Measurements from ENCODE around the gene IGF2BP3.

Gene IGF2BP3

DNA sequence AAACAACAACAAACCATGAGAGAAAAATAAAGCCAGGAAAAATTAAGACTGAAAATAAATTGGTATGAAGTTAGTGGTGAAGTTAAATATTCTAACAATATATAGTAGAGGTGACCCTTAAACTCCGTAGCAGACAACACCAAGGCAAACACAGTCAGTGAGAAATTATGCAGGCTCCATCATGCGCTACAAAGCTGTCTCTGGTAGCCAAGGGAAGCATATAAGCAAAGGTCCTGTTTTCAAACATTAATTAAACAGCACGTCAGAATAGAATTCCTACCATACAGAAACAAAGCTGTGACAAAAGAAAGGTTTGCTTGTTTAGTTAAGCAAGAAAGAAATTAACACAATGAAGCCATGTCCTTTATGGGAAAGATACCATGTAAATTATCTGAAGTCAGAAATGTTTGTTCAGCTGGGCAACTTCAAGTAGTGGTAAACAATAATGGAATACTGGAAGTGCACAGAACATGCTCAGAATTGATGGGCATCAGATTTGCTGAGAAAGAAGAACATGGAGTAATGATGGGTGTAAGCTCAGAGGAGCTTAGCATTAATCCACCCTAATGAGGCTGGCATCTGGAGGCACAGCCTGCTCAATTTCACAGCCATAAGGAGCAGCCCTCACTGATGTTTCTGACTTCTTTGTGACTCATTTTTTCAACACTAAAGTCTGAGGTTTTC is 75.7 kb downstream of the IGF2BP3 start:
- no peak for DNase-seq (ENCODE audit: low read depth, low spot score)
- H3K4me3 ChIP-seq (ENCODE audit: low read length) = no peak overlapping the region

DNA sequence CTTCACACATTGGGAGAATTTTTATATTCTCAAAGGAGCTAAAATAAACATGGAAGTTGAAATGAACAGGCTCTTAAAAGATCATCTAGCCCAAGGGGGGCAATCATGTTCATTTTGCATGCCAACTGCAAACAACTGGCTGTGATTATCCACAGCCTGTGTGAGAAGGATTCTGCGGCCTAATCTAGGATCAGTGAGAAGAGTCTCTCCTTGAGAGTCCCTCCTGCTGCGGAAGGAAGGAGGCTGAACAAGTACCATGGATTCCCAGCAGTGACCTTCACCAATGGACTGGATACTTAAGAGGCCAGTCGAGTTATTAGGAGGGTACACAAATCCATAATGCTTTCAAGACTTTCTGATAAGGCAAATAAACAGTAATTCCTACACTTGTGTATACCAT is 76.7 kb downstream of the IGF2BP3 start:
- DNase-seq (ENCODE audit: low read depth, low spot score) = no peak
- no peak overlapping the region for H3K4me3 ChIP-seq (ENCODE audit: low read length)

DNA sequence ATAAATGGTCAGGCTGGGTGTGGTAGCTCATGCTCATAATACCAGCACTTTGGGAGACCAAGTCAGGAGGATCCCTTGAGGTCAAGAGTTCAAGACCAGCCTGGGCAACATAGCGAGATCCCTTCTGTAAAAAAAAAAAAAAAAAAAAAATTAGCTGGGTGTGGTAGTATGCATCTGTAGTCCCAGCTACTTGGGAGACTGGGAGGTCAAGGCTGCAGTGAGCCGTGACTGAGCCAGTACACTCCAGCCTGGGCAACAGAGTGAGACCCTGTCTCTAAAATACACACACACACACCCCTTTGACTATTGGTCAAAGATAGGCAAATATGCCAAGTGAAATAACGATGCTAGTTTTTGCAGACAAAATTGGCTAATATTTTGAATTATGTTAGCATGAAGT is 80.6 kb downstream of the IGF2BP3 start:
- H3K4me3 ChIP-seq (ENCODE audit: low read length) = no peak overlapping the region
- DNase-seq (ENCODE audit: low read depth, low spot score) = no peak

DNA sequence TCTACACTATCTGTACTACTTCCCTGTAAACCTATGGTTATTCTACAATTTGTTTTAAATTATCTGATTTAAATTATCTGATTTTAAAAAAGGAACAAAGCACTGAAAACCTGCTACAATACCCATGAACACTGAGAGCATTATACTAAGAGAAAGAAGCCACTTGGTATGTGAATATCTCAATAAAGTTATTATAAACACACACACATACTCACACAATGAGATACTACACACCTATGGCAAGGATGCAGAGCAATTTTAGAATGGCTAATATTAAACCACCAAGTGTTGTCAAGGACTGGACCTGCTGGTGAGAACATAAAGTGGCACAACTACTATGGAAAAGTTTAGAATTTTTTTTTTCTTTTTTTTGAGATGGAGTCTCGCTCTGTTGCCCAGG is 82.7 kb downstream of the IGF2BP3 start:
- H3K4me3 ChIP-seq (ENCODE audit: low read length) = no peak overlapping the region
- no peak for DNase-seq (ENCODE audit: low read depth, low spot score)

DNA sequence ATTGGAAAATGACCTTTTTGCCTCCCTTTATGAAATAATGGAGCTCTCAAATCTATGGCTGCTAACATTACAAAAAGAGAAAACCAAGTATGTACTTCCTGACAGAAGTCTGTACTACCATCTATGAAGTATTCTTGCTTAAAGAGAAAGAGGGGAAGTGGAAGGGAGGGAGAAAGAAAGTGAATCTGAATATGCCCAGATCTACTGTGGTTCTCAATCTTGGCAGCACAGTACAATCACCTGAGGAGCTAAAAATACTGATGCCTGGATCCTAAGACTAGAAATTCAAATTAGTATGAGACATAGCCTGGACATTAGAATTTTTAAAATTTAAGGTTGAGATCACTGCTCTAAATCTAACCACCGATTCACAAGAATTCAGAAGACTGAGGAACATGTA is 85.2 kb downstream of the IGF2BP3 start:
- H3K4me3 ChIP-seq (ENCODE audit: low read length) = no peak overlapping the region
- no peak for DNase-seq (ENCODE audit: low read depth, low spot score)

DNA sequence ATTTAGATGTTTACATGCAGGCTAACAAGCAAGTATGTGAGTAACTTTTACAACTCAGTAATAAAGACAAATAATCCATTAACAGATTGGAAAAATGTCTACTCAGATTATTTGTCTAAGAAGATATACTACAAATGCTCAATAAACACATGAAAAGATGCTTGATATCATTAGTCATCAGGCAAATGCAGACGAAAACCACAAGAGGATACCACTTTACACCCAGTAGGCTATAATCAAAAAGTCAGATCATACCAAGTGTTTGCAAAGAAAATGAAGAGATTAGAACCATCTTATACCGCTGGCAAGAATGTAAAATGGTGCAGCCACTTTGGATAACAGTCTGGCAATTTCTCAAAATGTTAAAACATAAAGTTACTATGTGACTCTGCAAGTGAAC is 87.1 kb downstream of the IGF2BP3 start:
- peak; percentile 37 for DNase-seq (ENCODE audit: low read depth, low spot score)
- H3K4me3 ChIP-seq (ENCODE audit: low read length) = no peak overlapping the region

DNA sequence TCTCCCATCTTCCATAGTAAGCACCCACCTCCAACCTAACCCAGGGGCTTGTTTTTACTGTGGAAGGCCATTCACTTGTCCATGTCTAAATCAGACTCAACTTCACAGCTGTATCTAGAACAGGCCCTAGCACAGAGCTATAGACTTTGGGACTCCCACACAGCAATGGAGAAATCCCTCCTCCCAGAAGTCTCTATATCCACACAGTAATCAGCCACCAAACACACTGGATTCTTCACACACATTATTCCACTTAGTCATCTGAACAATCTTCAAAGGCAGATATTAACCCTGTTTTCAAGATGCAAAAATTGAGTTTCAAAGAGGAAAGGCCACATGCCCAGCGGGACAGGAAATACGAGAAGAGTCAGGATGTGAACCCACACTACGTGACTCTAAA is 89.3 kb downstream of the IGF2BP3 start:
- DNase-seq (ENCODE audit: low read depth, low spot score) = no peak
- H3K4me3 ChIP-seq (ENCODE audit: low read length) = no peak overlapping the region

DNA sequence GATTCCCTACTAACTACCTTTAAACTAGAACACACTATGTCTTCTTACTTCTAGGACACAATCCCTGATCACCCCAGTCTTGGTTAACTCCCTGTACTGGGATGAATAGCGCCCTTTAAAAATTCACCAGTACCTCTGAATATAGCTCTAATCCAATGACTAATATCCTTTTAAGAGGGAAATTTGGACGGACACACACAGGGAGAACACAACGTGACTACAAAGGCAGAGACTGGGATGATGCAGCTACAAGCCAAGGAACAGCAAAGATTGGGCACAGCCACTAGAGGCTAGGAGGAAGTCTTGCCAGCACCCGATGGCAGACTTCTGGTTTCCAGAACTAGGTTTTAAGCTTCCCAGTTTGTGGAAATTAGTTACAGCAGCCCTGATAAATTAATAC is 89.7 kb downstream of the IGF2BP3 start:
- no peak overlapping the region for H3K4me3 ChIP-seq (ENCODE audit: low read length)
- DNase-seq (ENCODE audit: low read depth, low spot score) = no peak

DNA sequence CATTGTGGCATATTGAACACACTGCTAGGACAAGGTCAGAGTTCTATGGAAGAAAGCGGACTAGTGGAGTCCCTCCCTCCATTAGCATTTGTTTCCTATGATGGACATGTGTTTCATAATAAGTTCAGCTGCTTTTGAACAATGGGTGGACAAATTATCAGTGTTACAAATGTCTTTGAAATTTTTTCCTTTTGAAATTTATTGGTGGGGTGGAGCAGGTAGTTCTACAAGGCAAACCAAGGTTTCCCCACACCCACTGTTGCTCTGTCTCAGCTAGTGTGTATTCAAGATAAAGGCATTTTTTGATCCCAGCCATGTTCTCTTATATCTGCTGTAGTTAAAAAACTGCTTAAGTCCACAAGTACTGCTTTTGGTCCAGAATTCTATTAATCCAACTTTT is 91.3 kb downstream of the IGF2BP3 start:
- H3K4me3 ChIP-seq (ENCODE audit: low read length) = no peak overlapping the region
- no peak for DNase-seq (ENCODE audit: low read depth, low spot score)

DNA sequence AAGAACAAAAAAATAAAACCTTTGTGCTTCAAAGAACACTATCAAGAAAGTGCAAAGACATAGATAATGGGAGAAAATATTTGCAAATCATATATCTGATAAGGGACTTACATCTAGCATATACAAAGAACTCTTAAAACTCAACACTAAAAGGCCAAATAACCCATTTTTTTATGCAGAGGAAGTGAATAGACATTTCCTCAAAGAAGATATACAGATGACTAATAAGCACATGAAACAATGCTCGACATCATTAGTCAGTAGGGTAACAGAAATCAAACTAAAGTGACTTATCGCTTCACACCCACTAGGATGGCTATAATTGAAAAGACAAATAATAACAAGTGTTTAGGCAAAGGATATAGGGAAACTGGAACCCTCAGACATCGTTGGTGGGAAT is 93.2 kb downstream of the IGF2BP3 start:
- no peak overlapping the region for H3K4me3 ChIP-seq (ENCODE audit: low read length)
- no peak for DNase-seq (ENCODE audit: low read depth, low spot score)

DNA sequence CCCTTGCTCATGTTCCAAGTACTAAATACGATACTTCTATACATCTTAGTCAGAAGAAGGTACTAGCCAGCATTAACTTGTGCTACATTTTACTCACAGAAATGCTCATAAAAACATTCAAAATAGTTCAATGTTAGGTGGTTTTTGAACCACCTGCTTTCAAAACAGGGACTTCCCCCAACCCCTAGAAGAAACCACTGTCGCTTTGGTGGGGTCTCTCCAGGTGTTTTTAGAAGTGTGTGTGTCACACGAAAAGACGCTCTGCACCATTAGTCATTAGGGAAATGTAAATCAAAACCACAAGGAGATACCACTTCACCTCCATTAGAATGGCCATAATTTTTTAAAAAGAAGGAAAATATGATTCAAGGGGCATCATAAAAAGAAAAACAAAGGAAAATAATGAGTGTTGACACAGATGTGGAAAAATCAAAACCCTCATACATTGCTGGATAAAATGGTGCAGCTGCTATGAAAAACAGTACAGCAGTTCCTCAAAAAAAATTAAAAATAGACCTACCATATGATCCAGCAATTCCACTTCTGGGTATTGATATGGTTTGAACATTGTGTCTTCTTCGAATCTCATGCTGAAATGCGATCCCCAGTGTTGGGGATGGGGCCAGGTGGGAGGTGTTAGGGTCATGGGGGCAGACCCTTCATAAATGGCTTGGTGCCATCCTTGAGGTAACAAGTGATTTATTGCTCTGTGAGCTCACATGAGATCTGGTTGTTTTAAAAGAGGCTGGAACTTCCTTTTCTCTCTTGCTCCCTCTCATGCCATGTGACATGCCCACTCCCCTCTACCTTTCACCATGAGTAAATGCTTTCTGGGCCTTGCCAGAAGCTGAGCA is 96.9 kb downstream of the IGF2BP3 start:
- H3K4me3 ChIP-seq (ENCODE audit: low read length) = no peak overlapping the region
- peak; percentile 86 for DNase-seq (ENCODE audit: low read depth, low spot score)

DNA sequence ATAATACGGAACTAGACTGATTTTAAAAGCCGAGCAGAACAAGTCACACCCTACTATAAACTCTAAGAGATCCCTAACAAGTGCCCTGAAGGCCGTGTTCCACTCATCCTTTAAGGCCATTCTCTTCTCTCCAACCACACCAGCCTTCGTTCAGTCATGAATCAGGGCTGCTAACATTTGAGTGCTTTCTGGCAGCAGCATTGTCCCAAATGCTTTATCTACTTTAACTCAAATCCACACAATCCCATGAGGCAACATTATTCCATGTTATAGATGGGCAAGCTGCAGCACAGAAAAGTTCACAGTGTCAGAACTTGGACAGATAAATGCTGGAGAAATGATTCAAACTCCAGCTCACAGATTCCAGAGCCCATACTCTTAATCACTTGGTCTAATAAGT is 97.7 kb downstream of the IGF2BP3 start:
- DNase-seq (ENCODE audit: low read depth, low spot score) = no peak
- H3K4me3 ChIP-seq (ENCODE audit: low read length) = no peak overlapping the region

DNA sequence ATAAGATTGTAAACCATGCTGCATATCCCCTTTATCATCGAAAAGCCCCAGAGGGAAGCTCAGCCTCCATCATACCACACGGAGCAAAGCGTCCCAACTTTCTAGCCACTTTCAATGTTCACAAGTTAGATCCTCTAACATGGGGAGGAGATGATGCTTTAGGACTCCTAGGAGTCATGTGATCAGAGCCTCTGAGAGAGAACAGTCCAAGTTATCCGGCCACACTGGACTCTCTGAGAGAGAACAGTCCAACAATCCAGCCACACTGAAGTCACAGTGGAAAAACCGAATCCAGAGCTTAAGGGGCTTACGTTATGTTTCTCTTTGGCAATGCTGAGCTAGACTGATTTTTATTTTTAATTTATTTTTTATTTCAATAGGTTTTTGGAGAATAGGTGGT is 98.6 kb downstream of the IGF2BP3 start:
- no peak overlapping the region for H3K4me3 ChIP-seq (ENCODE audit: low read length)

DNA sequence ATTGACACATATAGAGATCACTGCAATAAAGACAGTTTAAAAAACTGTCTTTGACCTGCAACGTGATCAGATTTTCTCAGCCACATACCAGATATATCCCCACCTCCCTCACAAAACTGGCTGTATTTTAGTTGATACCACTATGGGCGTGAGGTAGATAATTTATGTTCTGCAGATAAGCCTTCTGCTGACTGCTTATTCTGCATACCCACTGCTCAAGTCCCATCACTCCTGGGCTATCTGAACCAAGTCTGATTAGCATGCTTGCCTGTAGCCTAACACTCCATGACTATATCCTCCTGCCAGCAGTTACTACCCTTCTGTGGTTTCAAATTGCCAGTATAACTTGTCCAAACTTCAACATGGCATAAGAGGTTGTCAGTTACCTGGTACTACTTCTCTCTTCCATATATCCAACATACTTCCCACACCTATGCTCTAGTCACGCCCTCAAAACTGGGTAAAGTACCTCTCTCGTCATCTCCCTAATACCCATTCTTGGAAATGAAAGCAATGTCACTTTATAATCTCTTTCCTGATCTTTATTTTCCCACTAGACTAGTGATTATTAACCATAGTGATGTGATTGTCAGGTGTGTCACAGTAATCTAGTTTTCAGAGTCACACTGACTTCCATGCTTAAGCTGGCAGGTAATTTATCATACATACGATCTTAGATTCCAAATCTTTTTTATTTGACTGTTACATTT is 100.4 kb downstream of the IGF2BP3 start:
- no peak for DNase-seq (ENCODE audit: low read depth, low spot score)

More for the DNA sequence above, 98.6 kb downstream of the IGF2BP3 start:
- no peak for DNase-seq (ENCODE audit: low read depth, low spot score)

DNA sequence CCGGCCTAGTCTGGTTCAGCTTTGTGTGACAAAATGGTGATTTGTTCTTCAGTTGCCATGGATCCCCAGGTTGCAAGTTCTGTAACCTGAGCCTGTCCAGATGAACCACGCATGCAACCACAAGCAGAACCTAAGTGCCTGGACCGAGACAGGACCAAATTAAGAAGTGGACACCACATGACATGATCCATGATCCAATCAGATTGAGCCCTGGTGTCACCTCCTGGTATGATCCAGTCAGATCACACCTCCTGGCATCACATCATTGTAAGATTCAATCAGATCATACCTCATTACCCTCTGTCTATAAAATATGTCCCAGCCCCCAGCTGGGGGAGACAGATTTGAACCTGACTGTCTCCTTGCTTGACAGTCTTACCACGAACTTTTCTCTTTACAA is 101.2 kb downstream of the IGF2BP3 start:
- no peak for DNase-seq (ENCODE audit: low read depth, low spot score)
- no peak overlapping the region for H3K4me3 ChIP-seq (ENCODE audit: low read length)

More for the DNA sequence above, 100.4 kb downstream of the IGF2BP3 start:
- no peak overlapping the region for H3K4me3 ChIP-seq (ENCODE audit: low read length)

DNA sequence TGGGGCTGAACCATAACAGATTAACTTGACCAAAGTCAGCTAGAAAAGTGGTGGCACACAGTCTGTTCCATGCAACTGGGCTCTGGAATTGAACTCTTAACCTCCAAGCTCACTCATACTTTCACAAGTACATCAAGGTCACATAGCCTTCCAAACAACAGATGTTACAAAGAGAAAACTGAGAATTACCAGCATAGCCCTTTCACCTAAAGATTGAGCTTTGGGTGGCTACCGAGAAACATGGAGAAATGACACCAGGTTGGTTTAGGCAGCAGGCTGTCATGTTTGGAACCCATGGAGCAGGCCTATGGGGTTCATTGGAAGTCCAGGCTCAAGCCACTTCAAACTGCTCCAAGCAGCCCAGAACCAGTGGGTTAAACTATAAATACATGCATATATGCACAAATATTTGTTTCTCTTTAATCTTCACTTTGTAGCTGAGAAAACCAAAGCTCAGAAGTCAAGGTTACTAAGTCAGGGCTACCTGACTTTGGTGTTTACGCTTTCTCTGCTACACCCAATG is 112.1 kb downstream of the IGF2BP3 start:
- no peak for DNase-seq (ENCODE audit: low read depth, low spot score)
- H3K4me3 ChIP-seq (ENCODE audit: low read length) = no peak overlapping the region

DNA sequence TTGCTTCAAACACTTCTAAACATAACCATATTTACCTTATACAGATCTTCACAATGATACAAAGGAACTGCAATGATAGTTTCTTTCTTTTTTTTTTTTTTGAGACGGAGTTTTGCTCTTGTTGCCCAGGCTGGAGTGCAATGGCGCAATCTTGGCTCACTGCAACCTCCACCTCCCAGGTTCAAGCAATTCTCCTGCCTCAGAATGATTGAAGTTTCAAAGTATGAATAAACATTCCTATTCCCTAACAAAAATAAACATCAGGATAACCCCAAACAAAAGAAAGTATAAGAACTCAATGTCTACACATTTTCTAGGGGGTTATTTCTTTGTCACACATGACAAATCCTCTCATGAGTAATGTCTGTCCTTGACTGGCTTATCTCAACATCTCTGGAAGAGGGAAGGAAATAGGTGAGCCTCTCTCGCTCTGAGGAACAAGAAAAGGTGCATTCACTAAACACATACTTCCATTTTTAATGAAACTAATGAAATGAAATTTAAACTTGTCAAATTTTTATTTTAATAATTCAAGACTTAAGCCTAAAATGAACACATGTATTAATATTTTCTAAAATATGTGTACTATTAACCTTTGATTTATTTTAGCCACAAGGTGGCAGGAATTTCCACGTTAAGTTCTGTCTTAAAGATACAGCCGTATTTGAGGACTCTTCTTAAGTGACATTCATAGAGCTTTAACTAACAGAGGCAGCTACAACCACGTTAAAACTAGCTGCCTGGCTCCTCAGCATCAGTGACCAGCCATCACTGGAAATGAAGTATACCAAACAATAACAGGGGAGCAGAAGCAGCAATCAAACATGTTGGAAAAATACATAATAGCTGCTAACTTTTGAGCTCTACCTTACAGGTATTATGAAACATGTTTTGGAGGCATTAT is 112.8 kb downstream of the IGF2BP3 start:
- DNase-seq (ENCODE audit: low read depth, low spot score) = peak; percentile 45
- no peak overlapping the region for H3K4me3 ChIP-seq (ENCODE audit: low read length)

DNA sequence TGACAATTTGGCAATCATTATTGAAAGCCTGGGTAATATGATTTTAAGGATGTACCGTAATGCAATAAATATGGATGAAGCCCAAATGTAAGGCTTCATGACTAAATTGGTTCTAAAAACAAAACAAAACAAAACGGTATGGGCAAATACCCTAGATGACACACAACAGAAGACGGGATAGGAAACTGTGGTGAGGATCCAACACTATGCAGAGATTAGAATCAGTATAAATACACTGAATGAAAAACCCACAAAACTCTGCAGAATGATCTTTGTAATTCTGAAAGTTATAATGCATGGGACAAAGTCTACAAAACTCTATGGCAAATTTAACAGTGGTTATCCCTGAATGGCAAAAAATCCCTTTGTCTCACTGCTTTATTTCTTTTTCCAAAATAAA is 113.6 kb downstream of the IGF2BP3 start:
- DNase-seq (ENCODE audit: low read depth, low spot score) = peak; percentile 66
- no peak overlapping the region for H3K4me3 ChIP-seq (ENCODE audit: low read length)

DNA sequence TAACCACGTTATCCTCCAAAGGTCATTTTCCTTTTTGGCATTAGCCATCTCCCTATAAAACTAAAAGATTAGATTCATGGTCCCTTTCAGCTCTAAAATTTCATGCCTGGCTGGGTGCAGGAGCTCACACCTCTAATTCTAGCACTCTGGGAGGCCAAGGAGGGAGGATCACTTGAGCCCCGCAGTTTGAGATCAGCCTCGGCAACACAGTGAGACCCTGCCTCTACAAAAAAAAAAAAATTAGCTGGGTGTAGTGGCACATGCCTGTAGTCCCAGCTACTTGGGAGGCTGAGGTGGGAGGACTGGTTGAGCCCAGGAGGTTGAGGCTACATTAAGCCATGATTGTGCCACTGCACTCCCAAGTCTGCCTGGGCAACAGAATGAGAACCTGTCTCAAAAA is 114.1 kb downstream of the IGF2BP3 start:
- no peak for DNase-seq (ENCODE audit: low read depth, low spot score)
- no peak overlapping the region for H3K4me3 ChIP-seq (ENCODE audit: low read length)
